Smooth muscle cell (in vitro differentiated cells): ENCODE results near the gene KIR3DL3. TPM values are rescaled to one million over a fixed set of nuclear protein-coding genes. Genes with fewer than 3 reads are reported as not detected.

Source experiments
- DNase-seq: peaks from one replicate; lab custom pipeline; 2025; ENCODE audit not compliant: unreplicated experiment; lab: John Stamatoyannopoulos, UW
- H2AFZ ChIP-seq: fragments of 200-600 bp; sonication (generic); 2 replicates; pipeline ENCODE4 v1.6.0; 2016; ENCODE audit warnings: antibody characterized with exemption, low read depth, mild to moderate bottlenecking
- H3F3A ChIP-seq: fragments of 200-600 bp; sonication (generic); 2 replicates; pipeline ENCODE4 v1.6.0; 2017; ENCODE audit warnings: antibody characterized with exemption, low read depth
- H3K27ac ChIP-seq: fragments of 200-600 bp; sonication (generic); 2 replicates; pipeline ENCODE4 v1.5.1; 2016; ENCODE audit warnings: low read depth, mild to moderate bottlenecking
- H3K27me3 ChIP-seq: fragments of 200-600 bp; sonication (generic); 2 replicates; pipeline ENCODE4 v1.6.1; 2016; ENCODE audit warnings: low read depth, mild to moderate bottlenecking
- H3K36me3 ChIP-seq: fragments of 200-600 bp; sonication (generic); 2 replicates; pipeline ENCODE4 v1.5.1; 2016; ENCODE audit warnings: low read depth
- H3K4me1 ChIP-seq: fragments of 200-600 bp; sonication (generic); 2 replicates; pipeline ENCODE4 v1.5.1; 2016; ENCODE audit warnings: low read depth
- H3K4me2 ChIP-seq: fragments of 200-600 bp; sonication (generic); 2 replicates; pipeline ENCODE4 v1.6.0; 2016; ENCODE audit warnings: mild to moderate bottlenecking
- H3K4me3 ChIP-seq: fragments of 200-600 bp; sonication (generic); 2 replicates; pipeline ENCODE4 v1.5.1; 2016; ENCODE audit warnings: mild to moderate bottlenecking
- H3K79me2 ChIP-seq: fragments of 200-600 bp; sonication (generic); 2 replicates; pipeline ENCODE4 v1.6.0; 2016; ENCODE audit warnings: low read depth, mild to moderate bottlenecking
- H3K9ac ChIP-seq: fragments of 200-600 bp; sonication (generic); 2 replicates; pipeline ENCODE4 v1.6.0; 2016; ENCODE audit warnings: low read depth
- H3K9me3 ChIP-seq: fragments of 200-600 bp; sonication (generic); replicated peaks from 2 replicates; pipeline ENCODE4 v1.5.1; 2016; ENCODE audit warnings: low read depth
- H4K20me1 ChIP-seq: fragments of 200-600 bp; sonication (generic); 2 replicates; pipeline ENCODE4 v1.6.0; 2016; ENCODE audit warnings: low read depth
- WGBS: methylation state at CpG from one replicate; pipeline ENCODE4 v1.1.7; 2016; ENCODE audit warnings: low lambda C conversion rate; 5-methylcytosine and 5-hydroxymethylcytosine counted together
- polyA plus RNA-seq: library from polyadenylated mRNA; unstranded; fragments of >200 nt; fragmentation: Nextera tagmentation; extraction: Ambion mirVana; gene quantifications from 2 replicates; pipeline ENCODE4 v1.2.1, GENCODE V29; 2016
- total RNA-seq: library from RNA; depleted of rRNA; stranded (reverse); fragments of >200 nt; gene quantifications from 2 replicates; pipeline ENCODE4 v1.2.3, GENCODE V29; 2014
- TF ChIP-seq, protein P1 (sequence below): fragments of 200-600 bp; sonication (generic); IDR thresholded peaks from 2 replicates; pipeline ENCODE4 v1.5.1; 2017; ENCODE audit warnings: borderline replicate concordance, mild to moderate bottlenecking, antibody characterized with exemption; ENCODE audit not compliant: insufficient read depth, poor library complexity, severe bottlenecking

The KIR3DL3 gene
- total and polyA plus RNA-seq, 2 experiments from 2014 or later, result not detected

GRCh38 chr19:54724644-54725043 is 402 bp downstream of the KIR3DL3 start:
- no peak overlapping the region for H3K27ac ChIP-seq
- H2AFZ ChIP-seq, result no peak overlapping the region
- H3K36me3 ChIP-seq, result no peaks in the 10 kb centered on the region
- H3K4me1 ChIP-seq, result no peaks in the 10 kb centered on the region
- no peaks in the 10 kb centered on the region for H4K20me1 ChIP-seq
- peaks cover 14% of the 10 kb centered on the region for H3K9me3 ChIP-seq
- no peak for DNase-seq
- TF ChIP-seq, protein P1, sequence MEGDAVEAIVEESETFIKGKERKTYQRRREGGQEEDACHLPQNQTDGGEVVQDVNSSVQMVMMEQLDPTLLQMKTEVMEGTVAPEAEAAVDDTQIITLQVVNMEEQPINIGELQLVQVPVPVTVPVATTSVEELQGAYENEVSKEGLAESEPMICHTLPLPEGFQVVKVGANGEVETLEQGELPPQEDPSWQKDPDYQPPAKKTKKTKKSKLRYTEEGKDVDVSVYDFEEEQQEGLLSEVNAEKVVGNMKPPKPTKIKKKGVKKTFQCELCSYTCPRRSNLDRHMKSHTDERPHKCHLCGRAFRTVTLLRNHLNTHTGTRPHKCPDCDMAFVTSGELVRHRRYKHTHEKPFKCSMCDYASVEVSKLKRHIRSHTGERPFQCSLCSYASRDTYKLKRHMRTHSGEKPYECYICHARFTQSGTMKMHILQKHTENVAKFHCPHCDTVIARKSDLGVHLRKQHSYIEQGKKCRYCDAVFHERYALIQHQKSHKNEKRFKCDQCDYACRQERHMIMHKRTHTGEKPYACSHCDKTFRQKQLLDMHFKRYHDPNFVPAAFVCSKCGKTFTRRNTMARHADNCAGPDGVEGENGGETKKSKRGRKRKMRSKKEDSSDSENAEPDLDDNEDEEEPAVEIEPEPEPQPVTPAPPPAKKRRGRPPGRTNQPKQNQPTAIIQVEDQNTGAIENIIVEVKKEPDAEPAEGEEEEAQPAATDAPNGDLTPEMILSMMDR, result no peak
- no peaks in the 10 kb centered on the region for H3K27me3 ChIP-seq
- H3K4me2 ChIP-seq, result no peak overlapping the region
- H3K4me3 ChIP-seq, result no peak overlapping the region
- no peak overlapping the region for H3K9ac ChIP-seq
- no peaks in the 10 kb centered on the region for H3F3A ChIP-seq
- WGBS, result 70% methylated on average over 3 of the region's 3 CpGs
- H3K79me2 ChIP-seq, result no peaks in the 10 kb centered on the region

GRCh38 chr19:54725321-54725720 is 1.1 kb downstream of the KIR3DL3 start:
- no peaks in the 10 kb centered on the region for H3K4me1 ChIP-seq
- H3K9me3 ChIP-seq, result peaks cover 14% of the 10 kb centered on the region
- no peak overlapping the region for H3K9ac ChIP-seq
- no peak overlapping the region for H3K27ac ChIP-seq
- H3K27me3 ChIP-seq, result no peaks in the 10 kb centered on the region
- TF ChIP-seq, protein P1, result no peak
- no peaks in the 10 kb centered on the region for H3K79me2 ChIP-seq
- no peaks in the 10 kb centered on the region for H3K36me3 ChIP-seq
- no peak overlapping the region for H3K4me3 ChIP-seq
- no peaks in the 10 kb centered on the region for H4K20me1 ChIP-seq
- no peaks in the 10 kb centered on the region for H3F3A ChIP-seq
- no peak overlapping the region for H2AFZ ChIP-seq
- WGBS, result 80% methylated on average over 7 of the region's 7 CpGs
- no peak for DNase-seq
- no peak overlapping the region for H3K4me2 ChIP-seq

DNA sequence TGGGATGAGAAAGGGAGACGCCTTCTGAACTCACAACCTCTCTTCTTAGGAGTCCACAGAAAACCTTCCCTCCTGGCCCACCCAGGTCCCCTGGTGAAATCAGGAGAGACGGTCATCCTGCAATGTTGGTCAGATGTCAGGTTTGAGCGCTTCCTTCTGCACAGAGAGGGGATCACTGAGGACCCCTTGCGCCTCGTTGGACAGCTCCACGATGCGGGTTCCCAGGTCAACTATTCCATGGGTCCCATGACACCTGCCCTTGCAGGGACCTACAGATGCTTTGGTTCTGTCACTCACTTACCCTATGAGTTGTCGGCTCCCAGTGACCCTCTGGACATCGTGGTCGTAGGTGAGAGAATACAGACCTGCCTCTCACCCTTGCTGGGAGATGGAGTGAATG is 3.3 kb downstream of the KIR3DL3 start:
- 68% methylated on average over 10 of the region's 10 CpGs for WGBS
- H2AFZ ChIP-seq, result no peak overlapping the region
- H3K79me2 ChIP-seq, result no peaks in the 10 kb centered on the region
- H3K9ac ChIP-seq, result no peak overlapping the region
- no peak overlapping the region for H3K4me2 ChIP-seq
- no peaks in the 10 kb centered on the region for H3K4me1 ChIP-seq
- no peak overlapping the region for H3K4me3 ChIP-seq
- H3K27me3 ChIP-seq, result no peaks in the 10 kb centered on the region
- TF ChIP-seq, protein P1, result no peak
- DNase-seq, result no peak
- no peaks in the 10 kb centered on the region for H3K9me3 ChIP-seq
- no peaks in the 10 kb centered on the region for H4K20me1 ChIP-seq
- no peaks in the 10 kb centered on the region for H3K36me3 ChIP-seq
- no peaks in the 10 kb centered on the region for H3F3A ChIP-seq
- no peak overlapping the region for H3K27ac ChIP-seq

DNA sequence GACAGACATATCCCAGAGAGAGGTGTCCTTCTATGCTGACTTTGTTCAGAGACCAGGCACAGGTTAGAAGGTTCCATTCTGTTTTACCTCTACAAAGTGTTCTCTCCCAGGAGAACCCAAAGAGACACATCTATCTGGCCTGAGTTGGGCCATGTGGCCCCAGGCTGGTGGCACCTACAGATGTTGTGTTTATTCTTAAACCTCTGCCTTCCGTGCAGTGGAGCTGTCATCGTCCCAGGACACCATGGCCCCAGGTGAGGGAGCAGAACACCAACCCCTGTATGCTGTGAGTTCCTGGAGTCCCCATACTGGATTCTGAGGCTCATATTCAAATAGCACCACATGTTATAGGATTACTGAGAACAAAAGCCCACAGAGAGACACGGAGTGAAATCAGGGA is 3.9 kb downstream of the KIR3DL3 start:
- no peaks in the 10 kb centered on the region for H3K9me3 ChIP-seq

More for the DNA sequence above, 3.9 kb downstream of the KIR3DL3 start:
- H3K4me2 ChIP-seq, result no peak overlapping the region
- H3K4me1 ChIP-seq, result no peaks in the 10 kb centered on the region
- no peak overlapping the region for H2AFZ ChIP-seq
- no peaks in the 10 kb centered on the region for H3F3A ChIP-seq
- no peaks in the 10 kb centered on the region for H4K20me1 ChIP-seq
- 60% methylated on average over 3 of the region's 3 CpGs for WGBS
- TF ChIP-seq, protein P1, result no peak
- no peaks in the 10 kb centered on the region for H3K79me2 ChIP-seq
- no peak overlapping the region for H3K9ac ChIP-seq
- H3K4me3 ChIP-seq, result no peak overlapping the region
- DNase-seq, result no peak
- H3K27ac ChIP-seq, result no peak overlapping the region
- no peaks in the 10 kb centered on the region for H3K27me3 ChIP-seq
- H3K36me3 ChIP-seq, result no peaks in the 10 kb centered on the region
